ENCODE results near the gene LPXN.

Gene LPXN

GRCh38 chr11:58511636-58512035, 64.0 kb downstream of the LPXN start:
- no peak for DNase-seq

- no peak for DNase-seq
Observed at GRCh38 chr11:58509748-58510147, 65.9 kb downstream of the LPXN start.

- DNase-seq: no peak
Observed at GRCh38 chr11:58508814-58509213, 66.8 kb downstream of the LPXN start.

GRCh38 chr11:58508005-58508404, 67.7 kb downstream of the LPXN start, which contains the start of gene OR5B21:
TSS of gene OR5B21 (minus strand) at chr11:58508105. CDS start at chr11:58508105, 0 bp downstream.
- no peak for DNase-seq

- DNase-seq: no peak
Observed at GRCh38 chr11:58507355-58507754, 68.3 kb downstream of the LPXN start.

GRCh38 chr11:58506935-58507334, 68.7 kb downstream of the LPXN start:
- no peak for DNase-seq

- no peak for DNase-seq
Observed at GRCh38 chr11:58505849-58506248, 69.8 kb downstream of the LPXN start.

GRCh38 chr11:58504232-58504631, 71.4 kb downstream of the LPXN start:
- no peak for DNase-seq

- DNase-seq: no peak
Observed at GRCh38 chr11:58503361-58503856, 72.2 kb downstream of the LPXN start.

- no peak for DNase-seq
Observed at GRCh38 chr11:58502004-58502403, 73.7 kb downstream of the LPXN start.

GRCh38 chr11:58498464-58498863, 77.2 kb downstream of the LPXN start:
- DNase-seq: no peak

- no peak for DNase-seq
Observed at GRCh38 chr11:58497951-58498350, 77.7 kb downstream of the LPXN start.

GRCh38 chr11:58495906-58496305, 79.8 kb downstream of the LPXN start:
- no peak for DNase-seq

- DNase-seq: no peak
Observed at GRCh38 chr11:58494101-58494500, 81.6 kb downstream of the LPXN start.

GRCh38 chr11:58493676-58494075, 82.0 kb downstream of the LPXN start:
- DNase-seq: no peak

GRCh38 chr11:58490827-58491226, 84.8 kb downstream of the LPXN start:
- no peak for DNase-seq

GRCh38 chr11:58487170-58487569, 88.5 kb downstream of the LPXN start:
- no peak for DNase-seq

GRCh38 chr11:58485961-58486360, 89.7 kb downstream of the LPXN start:
- DNase-seq: no peak
